Activated CD4-positive, alpha-beta T cell treated with anti-CD3 and anti-CD28 coated beads for 1 hour (primary cell): ENCODE measurements around the gene SLC1A2.

Source experiments
- DNase-seq: peaks from one replicate; pipeline ENCODE4 v3.0.0-alpha.2; 2020

SLC1A2 gene

GRCh38 chr11:35375332-35376117 is 43.8 kb downstream of the SLC1A2 start:
- no peak for DNase-seq

GRCh38 chr11:35373284-35373933 is 45.9 kb downstream of the SLC1A2 start:
- DNase-seq, result no peak

- no peak for DNase-seq
Observed at GRCh38 chr11:35372565-35373283, 46.6 kb downstream of the SLC1A2 start.

- no peak for DNase-seq
Observed at GRCh38 chr11:35367491-35367890, 51.9 kb downstream of the SLC1A2 start.

- no peak for DNase-seq
Observed at GRCh38 chr11:35366798-35367197, 52.6 kb downstream of the SLC1A2 start.

GRCh38 chr11:35365961-35366360 is 53.4 kb downstream of the SLC1A2 start:
- no peak for DNase-seq

- DNase-seq, result no peak
Observed at GRCh38 chr11:35365395-35365794, 54.0 kb downstream of the SLC1A2 start.

GRCh38 chr11:35363854-35364780 is 55.2 kb downstream of the SLC1A2 start:
- no peak for DNase-seq

- no peak for DNase-seq
Observed at GRCh38 chr11:35363246-35363801, 56.0 kb downstream of the SLC1A2 start.

GRCh38 chr11:35362521-35362980 is 56.8 kb downstream of the SLC1A2 start:
- DNase-seq, result no peak

- DNase-seq, result no peak
Observed at GRCh38 chr11:35360055-35360530, 59.3 kb downstream of the SLC1A2 start.

- DNase-seq, result no peak
Observed at GRCh38 chr11:35359321-35360054, 59.9 kb downstream of the SLC1A2 start.

GRCh38 chr11:35358391-35358790 is 61.0 kb downstream of the SLC1A2 start:
- DNase-seq, result no peak

GRCh38 chr11:35357923-35358322 is 61.4 kb downstream of the SLC1A2 start:
- no peak for DNase-seq

GRCh38 chr11:35355102-35355749 is 64.1 kb downstream of the SLC1A2 start:
- DNase-seq, result no peak

- DNase-seq, result no peak
Observed at GRCh38 chr11:35354644-35355043, 64.7 kb downstream of the SLC1A2 start.

GRCh38 chr11:35352077-35352888 is 67.1 kb downstream of the SLC1A2 start:
- DNase-seq, result no peak

GRCh38 chr11:35349897-35350296 is 69.5 kb downstream of the SLC1A2 start:
- no peak for DNase-seq

GRCh38 chr11:35348898-35349687 is 70.3 kb downstream of the SLC1A2 start:
- DNase-seq, result no peak
